Prostate gland (tissue), 2 donors: ENCODE measurements around the gene CTRB2.

Experiments used
- CTCF ChIP-seq, 4 experiments: fragments of 200-600 bp in 2 of 4; fragments of 450-650 bp in 2 of 4; sonication (generic) in 2 of 4; IDR thresholded peaks; 1 replicate in 3 of 4; 2 replicates in 1 of 4; pipeline ENCODE4 v1.5.1; 2016 to 2019; ENCODE audit warnings: antibody characterized with exemption in 4 of 4, mild to moderate bottlenecking in 2 of 4, moderate library complexity in 2 of 4
- POLR2A ChIP-seq: fragments of 450-650 bp; IDR thresholded peaks from one replicate; pipeline ENCODE4 v1.6.1; 2016; ENCODE audit warnings: antibody characterized with exemption, mild to moderate bottlenecking
- POLR2AphosphoS5 ChIP-seq: sonication (generic); formaldehyde crosslinking; IDR thresholded peaks from one replicate; pipeline ENCODE4 v1.6.1; 2017; ENCODE audit warnings: antibody characterized with exemption

- no peak for TF ChIP-seq CTCF (IDR thresholded peaks at IDR 0.05)
- no peak for TF ChIP-seq POLR2AphosphoS5
- TF ChIP-seq POLR2A: no peak
Measured at GRCh38 chr16:75204410-75204758, 2.6 kb downstream of the CTRB2 start.
